GM13977 (cell line): Measurements from ENCODE around the gene FBLN2.

Source experiments
- DNase-seq: peaks from one replicate; pipeline ENCODE4 v3.0.0; 2012; ENCODE audit warnings: low spot score
- CTCF ChIP-seq: IDR thresholded peaks from 2 replicates; pipeline ENCODE4 v1.5.1; 2012; ENCODE audit warnings: mild to moderate bottlenecking, control low read depth; ENCODE audit not compliant: insufficient read depth; ENCODE audit errors: extremely low read depth, missing control alignments
- in situ Hi-C: fragments of 300-500 bp; cut with MboI; formaldehyde crosslinking; loops from one replicate; pipeline ENCODE4 v1.12.0; 2022; ENCODE audit warnings: low sequenced_read_pairs, low pct_unique_long_range_greater_than_20kb, mixed read lengths, inconsistent platforms; ENCODE audit not compliant: unreplicated experiment

The FBLN2 gene

DNA sequence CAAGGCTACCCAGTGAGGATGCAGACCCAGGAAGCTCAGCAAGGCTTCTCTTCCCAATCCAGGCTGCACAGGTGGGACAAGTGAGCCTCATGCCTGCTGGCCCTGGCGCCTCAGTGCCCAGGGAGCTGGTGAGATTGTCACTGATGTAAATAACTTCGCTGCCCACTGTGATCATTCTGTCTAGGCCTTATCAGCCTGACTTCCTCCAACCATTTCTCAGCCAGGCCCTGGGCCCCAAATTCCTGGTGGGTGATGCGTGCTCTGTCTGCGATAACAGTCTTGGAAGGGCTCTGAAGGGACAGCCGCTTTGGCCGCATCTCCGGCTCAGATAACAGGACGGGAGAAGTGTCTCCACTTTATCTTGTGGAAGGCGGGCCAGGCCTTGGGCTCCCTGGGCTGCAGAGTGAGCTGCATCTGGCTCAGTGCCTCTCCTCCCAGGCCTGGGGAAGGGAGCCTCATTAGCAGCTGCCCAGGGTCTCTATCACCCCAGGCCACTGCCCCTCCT, 2.2 kb upstream of the FBLN2 start:
- TF ChIP-seq CTCF: no peak
- in situ Hi-C loops: no loop called here
- no peak for DNase-seq

- no peak for DNase-seq
- in situ Hi-C loops: no loop called here
- no peak for TF ChIP-seq CTCF
These were observed 1.1 kb upstream of the FBLN2 start for GRCh38 chr3:13547591-13548371.

GRCh38 chr3:13549623-13550422, 898 bp downstream of the FBLN2 start:
- in situ Hi-C loops: no loop called here
- no peak for TF ChIP-seq CTCF
- DNase-seq: no peak

GRCh38 chr3:13550423-13550690, 1.4 kb downstream of the FBLN2 start:
- TF ChIP-seq CTCF: no peak
- in situ Hi-C loops: no loop called here
- no peak for DNase-seq

- in situ Hi-C loops: no loop called here
- TF ChIP-seq CTCF: no peak
- no peak for DNase-seq
These were observed 2.0 kb downstream of the FBLN2 start for GRCh38 chr3:13550791-13551360.

DNA sequence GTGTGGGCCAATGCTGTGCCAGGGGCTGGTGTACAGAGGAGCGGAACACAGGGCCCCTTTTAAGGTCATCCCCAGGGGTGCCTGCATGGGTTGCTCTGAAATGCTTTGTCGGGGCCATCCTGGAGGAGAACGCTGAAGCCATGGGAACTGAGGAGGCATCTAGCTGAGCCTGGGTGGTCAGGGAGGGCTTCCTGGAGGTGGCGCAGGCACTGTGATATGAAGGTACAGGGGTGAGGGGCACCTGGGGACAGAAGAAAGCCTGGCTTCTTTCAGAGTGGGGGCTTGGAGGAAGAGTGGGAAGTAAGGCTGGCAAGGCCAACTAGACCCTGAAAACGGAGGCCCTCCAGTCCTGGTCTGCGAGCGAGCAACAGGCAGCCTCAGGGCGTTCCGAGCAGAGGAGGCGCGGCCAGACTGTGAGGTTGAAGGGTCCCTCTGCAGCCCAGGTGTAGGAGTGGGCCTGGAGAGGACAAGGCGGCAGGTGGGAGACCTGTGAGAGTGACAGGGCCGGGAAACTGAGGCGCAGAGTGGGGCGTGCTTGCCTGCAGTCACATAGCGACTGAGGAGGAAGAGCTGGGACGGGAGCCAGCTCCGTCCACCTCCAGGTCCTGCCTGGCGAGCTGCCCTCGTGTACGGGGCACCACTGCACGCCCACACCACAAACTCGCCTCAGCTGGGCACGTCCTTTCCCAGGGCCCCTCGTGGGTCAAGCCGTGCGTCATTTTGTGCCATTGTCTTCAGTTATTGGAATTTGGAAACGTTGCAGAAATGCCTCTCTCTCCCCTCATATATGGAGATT, 4.1 kb downstream of the FBLN2 start:
- no peak for DNase-seq
- TF ChIP-seq CTCF: no peak
- in situ Hi-C loops: no loop called here
